Aorta (tissue), 5 donors: ENCODE measurements around the gene PDCD7. TPM values are rescaled to one million over a fixed set of nuclear protein-coding genes. Genes with fewer than 3 reads are reported as not detected.
A peak's percentile ranks its signal among the peaks of the same experiment; 100 is the strongest.

ENCODE experiments used
- ATAC-seq: fragments of 200-7000 bp; cut with Tn5 transposase; one replicate; pipeline ENCODE4 v1.9.1; 2022; ENCODE audit warnings: moderate library complexity; ENCODE audit not compliant: low FRiP score
- DNase-seq, 2 donors: peaks; one replicate each; pipeline ENCODE4 v3.0.0-alpha.2; 2020
- H3K27ac ChIP-seq, 2 donors: one replicate each; pipeline ENCODE4 v1.5.1; 2013; ENCODE audit warnings: low read length in 2 of 2, mild to moderate bottlenecking in 2 of 2, moderate library complexity in 2 of 2, control low read depth in 1 of 2, inconsistent platforms in 1 of 2, low read depth in 1 of 2
- H3K27me3 ChIP-seq, 2 donors: one replicate each; pipeline ENCODE4 v1.6.1; 2013; ENCODE audit warnings: control low read depth in 1 of 2, low read length in 1 of 2, mild to moderate bottlenecking in 1 of 2, moderate library complexity in 1 of 2; ENCODE audit not compliant: insufficient read depth in 2 of 2, control insufficient read depth in 1 of 2
- H3K36me3 ChIP-seq, 2 donors: one replicate each; pipeline ENCODE4 v1.6.1; 2013; ENCODE audit warnings: control low read depth in 1 of 2, low read length in 1 of 2, mild to moderate bottlenecking in 1 of 2; ENCODE audit not compliant: insufficient read depth in 2 of 2, control insufficient read depth in 1 of 2
- H3K4me1 ChIP-seq, 2 donors: one replicate each; pipeline ENCODE4 v1.6.1; 2013; ENCODE audit warnings: low read length in 2 of 2, control low read depth in 1 of 2, mild to moderate bottlenecking in 1 of 2, moderate library complexity in 1 of 2; ENCODE audit not compliant: insufficient read depth in 2 of 2, control insufficient read depth in 1 of 2
- H3K4me3 ChIP-seq, 2 donors: one replicate each; pipeline ENCODE4 v1.5.1; 2013; ENCODE audit warnings: low read length in 2 of 2, control low read depth in 1 of 2, mild to moderate bottlenecking in 1 of 2
- H3K9me3 ChIP-seq: one replicate; pipeline ENCODE4 v1.6.1; 2013; ENCODE audit warnings: mild to moderate bottlenecking, low read length; ENCODE audit not compliant: control insufficient read depth
- WGBS, 2 donors: extraction: QIAGEN DNeasy Blood & Tissue Kit; methylation state at CpG; one replicate each; pipeline ENCODE4 v1.1.7; 2013; 5-methylcytosine and 5-hydroxymethylcytosine counted together
- intact Hi-C, 2 donors: fragments of 100-400 bp; cut with DNase I; formaldehyde crosslinking; loops; one replicate each; pipeline versions ENCODE4 v1.14.2 to v1.15.0; 2022
- polyA plus RNA-seq, 2 donors: library from polyadenylated mRNA; stranded (reverse); fragments of 200-250 nt; gene quantifications; one replicate each; pipeline ENCODE4 v1.2.3, GENCODE V29; 2013
- total RNA-seq, 2 donors: library from RNA; stranded (reverse); fragmentation: NEBNext Ultra II Directional; extraction: Animal tissue kit (Norgen Biotek cat#: 25700); gene quantifications; one replicate each; pipeline ENCODE4 v1.2.1, GENCODE V29; 2021
- donor health status: healthy with polysubstance abuse.
- donor health status: Bipolar disorder and iron deficiency.
- donor health status: DM: no; HTN: no; CAD: no.
- donor health status: DM: no; HTN: no; CAD: no.
- donor health status: DM: yes; HTN: yes; CAD: no.

PDCD7 gene
- total and polyA plus RNA-seq, 4 donors = 11.1 to 34.0 (median 16.0) TPM

DNA sequence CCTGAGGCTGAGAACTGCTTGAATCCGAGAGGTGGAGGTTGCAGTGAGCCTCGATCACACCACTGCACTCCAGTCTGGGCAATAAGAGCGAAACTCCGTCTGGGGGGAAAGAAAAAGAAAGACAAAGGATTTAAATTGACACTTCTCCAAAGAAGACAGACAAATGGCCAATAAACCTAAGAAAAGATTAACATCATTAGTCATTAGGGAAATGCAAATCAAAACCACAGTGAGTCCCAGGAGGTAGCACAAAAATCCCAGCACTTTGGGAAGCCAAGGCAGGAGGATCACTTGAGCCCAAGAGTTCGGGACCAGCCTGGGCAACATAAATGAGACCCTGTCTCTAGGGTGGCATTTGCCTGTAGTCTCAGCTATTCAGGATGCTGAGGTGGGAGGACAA is 38.9 kb upstream of the PDCD7 start:
- no peak for DNase-seq
- no peaks in the 10 kb centered on the region for H3K9me3 ChIP-seq
- intact Hi-C loops = no loop called here
- no peaks in the 10 kb centered on the region for H3K27me3 ChIP-seq
- no peaks in the 10 kb centered on the region for H3K4me1 ChIP-seq
- peaks cover 0 to 2% of the 10 kb centered on the region in 2 donors for H3K36me3 ChIP-seq
- ATAC-seq = no peak
- H3K27ac ChIP-seq = no peak overlapping the region
- WGBS, 2 donors = 87 to 89% methylated on average over 5 of the region's 5 CpGs
- H3K4me3 ChIP-seq = no peak overlapping the region

DNA sequence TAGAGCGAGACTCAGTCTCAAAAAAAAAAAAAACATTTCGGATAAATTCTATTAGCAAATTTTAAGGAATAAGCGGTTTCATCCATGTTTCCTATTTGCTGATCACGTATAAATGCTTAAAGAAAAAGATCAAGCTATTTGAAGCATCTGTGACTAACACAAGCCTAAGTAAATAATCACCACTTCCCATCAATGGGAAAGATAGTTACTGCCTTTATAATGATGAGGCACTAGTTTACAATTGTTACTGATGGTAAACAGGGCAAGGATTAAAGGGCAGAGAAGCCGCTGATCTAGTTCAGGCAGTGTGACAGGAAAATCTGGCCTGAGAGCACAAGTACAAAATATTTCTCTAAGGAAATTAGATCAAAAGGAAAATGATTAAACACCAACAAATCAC is 37.8 kb upstream of the PDCD7 start:
- Histone ChIP-seq H3K9me3 (no peaks in the 10 kb centered on the region), H3K4me1 (no peaks in the 10 kb centered on the region), H3K4me3 (no peak overlapping the region), H3K27ac (no peak overlapping the region), H3K27me3 (no peaks in the 10 kb centered on the region), H3K36me3 (no peaks in the 10 kb centered on the region)
- intact Hi-C loops = no loop called here
- 93 to 94% methylated on average over 5 of the region's 5 CpGs for WGBS, 2 donors
- ATAC-seq (no peak), DNase-seq (no peak)

DNA sequence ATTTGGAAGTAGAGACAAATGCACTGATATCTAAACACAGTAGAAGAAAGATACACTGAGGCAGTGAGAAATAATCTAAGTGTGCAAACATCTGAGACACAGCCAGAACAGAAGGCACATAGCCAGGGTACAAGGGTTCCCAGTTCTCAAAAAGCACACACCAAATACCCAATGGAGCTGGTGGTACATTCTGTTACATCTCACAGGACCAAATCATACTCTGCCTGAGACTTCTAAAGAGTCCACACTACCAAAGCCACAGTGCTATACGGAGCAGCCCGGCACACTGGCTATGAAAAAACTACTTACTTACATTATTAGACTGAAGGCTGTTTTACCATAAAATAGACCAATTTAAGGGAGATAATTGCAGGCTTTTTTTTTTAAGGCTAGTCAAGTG is 32.3 kb upstream of the PDCD7 start:
- H3K4me3 ChIP-seq = no peak overlapping the region
- 91 to 94% methylated on average over 2 of the region's 2 CpGs for WGBS, 2 donors
- intact Hi-C loops = no loop called here
- no peaks in the 10 kb centered on the region for H3K4me1 ChIP-seq
- DNase-seq (no peak), ATAC-seq (peak; percentile 19)
- H3K27ac ChIP-seq = no peak overlapping the region
- H3K9me3 ChIP-seq = no peaks in the 10 kb centered on the region
- H3K27me3 ChIP-seq = no peaks in the 10 kb centered on the region
- H3K36me3 ChIP-seq = peaks cover 0 to 4% of the 10 kb centered on the region in 2 donors

DNA sequence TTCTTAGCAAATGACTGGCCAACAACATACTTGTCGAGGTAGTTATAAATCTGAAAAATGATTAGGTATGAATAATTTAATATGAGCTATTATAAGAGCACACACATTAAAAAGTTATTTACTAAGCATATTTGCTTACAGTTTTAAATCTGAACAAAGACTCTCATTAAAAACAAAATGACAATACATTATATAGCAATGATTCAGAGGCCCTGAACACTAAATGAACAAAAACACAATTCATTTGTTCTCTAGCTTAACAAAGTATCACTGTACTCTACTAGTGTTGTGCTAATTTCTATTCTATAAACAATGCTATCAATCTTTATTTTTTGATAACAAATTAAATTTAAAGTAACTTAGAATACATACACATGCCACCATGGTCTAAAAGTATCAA is 30.5 kb upstream of the PDCD7 start:
- Histone ChIP-seq H3K27me3 (no peaks in the 10 kb centered on the region), H3K4me1 (no peaks in the 10 kb centered on the region), H3K27ac (no peak overlapping the region), H3K9me3 (no peaks in the 10 kb centered on the region), H3K36me3 (peaks cover 0 to 4% of the 10 kb centered on the region in 2 donors), H3K4me3 (no peak overlapping the region)
- no peak for DNase-seq
- WGBS, 2 donors = 76 to 82% methylated on average over 1 of the region's 1 CpG
- intact Hi-C loops = no loop called here
- ATAC-seq = no peak

DNA sequence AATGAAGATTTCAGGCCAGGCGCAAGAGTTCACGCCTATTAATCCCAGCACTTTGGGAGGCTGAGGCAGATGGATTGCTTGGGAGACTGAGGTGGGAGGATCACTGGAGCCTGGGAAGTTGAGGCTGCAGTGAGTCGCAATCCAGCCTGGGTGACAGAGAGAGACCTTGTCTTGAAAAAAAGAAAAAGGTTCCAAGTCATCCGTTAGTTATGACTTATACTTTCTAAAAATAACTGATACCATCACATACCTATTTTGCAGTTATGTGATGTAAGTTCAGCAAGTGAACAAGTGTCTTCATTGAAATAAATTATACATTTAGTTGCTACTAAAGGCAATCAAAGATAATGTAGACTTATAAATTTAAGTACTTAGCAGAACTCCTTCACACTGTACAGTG is 29.4 kb upstream of the PDCD7 start:
- 71 to 73% methylated on average over 4 of the region's 4 CpGs for WGBS, 2 donors
- no peaks in the 10 kb centered on the region for H3K27me3 ChIP-seq
- H3K36me3 ChIP-seq = peaks cover 0 to 5% of the 10 kb centered on the region in 2 donors
- no peaks in the 10 kb centered on the region for H3K9me3 ChIP-seq
- intact Hi-C loops = no loop called here
- ATAC-seq (no peak), DNase-seq (no peak)
- H3K27ac ChIP-seq = no peak overlapping the region
- no peak overlapping the region for H3K4me3 ChIP-seq
- no peaks in the 10 kb centered on the region for H3K4me1 ChIP-seq

DNA sequence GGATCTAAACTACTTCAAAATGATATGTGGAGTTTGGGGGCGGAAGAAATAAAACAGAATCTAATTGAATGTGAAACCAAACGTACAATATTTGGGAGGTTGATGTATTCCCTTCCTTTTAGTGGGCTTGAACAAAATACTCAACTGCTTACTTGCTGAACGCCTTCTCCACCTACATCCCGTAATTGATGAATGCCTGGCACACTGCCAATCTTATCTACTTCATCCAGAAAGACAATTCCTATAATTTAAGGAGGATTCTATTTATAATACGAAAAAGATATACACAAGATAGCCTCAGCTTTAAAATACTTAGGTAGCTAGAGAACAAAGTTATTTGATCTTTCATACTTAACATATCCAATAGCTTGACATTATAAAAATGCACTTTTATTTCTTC is 23.1 kb upstream of the PDCD7 start:
- WGBS, 2 donors = 58 to 64% methylated on average over 5 of the region's 5 CpGs
- H3K36me3 ChIP-seq = peaks cover 7 to 9% of the 10 kb centered on the region in 2 donors

DNA sequence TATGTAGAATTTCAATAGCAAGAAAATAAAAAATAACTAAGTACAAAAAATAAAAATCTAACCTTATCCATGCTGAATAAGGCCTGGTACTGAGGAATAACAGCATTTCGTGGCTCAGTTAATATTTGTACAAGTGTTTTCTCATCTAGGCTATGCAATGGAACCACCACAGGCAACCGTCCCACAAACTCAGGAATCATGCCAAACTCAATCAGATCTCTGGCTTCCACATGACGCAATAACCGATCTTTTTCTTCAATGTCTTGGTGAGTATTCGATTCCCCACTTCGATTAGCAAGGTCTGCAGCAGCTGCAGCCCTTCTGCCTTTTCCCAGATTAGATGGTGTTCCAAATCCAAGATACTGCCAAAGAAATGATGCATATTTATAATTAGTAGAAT is 21.1 kb upstream of the PDCD7 start:
- Histone ChIP-seq H3K36me3 (peaks cover 7 to 11% of the 10 kb centered on the region in 2 donors), H3K4me3 (no peak overlapping the region), H3K27ac (no peak overlapping the region), H3K27me3 (no peaks in the 10 kb centered on the region), H3K4me1 (no peaks in the 10 kb centered on the region), H3K9me3 (no peaks in the 10 kb centered on the region)
- ATAC-seq (no peak), DNase-seq (no peak)
- WGBS, 2 donors = 83 to 86% methylated on average over 6 of the region's 6 CpGs
- intact Hi-C loops = no loop called here

More for the DNA sequence above, 23.1 kb upstream of the PDCD7 start:
- Histone ChIP-seq H3K27me3 (no peaks in the 10 kb centered on the region), H3K9me3 (no peaks in the 10 kb centered on the region), H3K4me3 (no peak overlapping the region), H3K4me1 (no peaks in the 10 kb centered on the region), H3K27ac (no peak overlapping the region)
- intact Hi-C loops = no loop called here
- DNase-seq (no peak), ATAC-seq (no peak)

DNA sequence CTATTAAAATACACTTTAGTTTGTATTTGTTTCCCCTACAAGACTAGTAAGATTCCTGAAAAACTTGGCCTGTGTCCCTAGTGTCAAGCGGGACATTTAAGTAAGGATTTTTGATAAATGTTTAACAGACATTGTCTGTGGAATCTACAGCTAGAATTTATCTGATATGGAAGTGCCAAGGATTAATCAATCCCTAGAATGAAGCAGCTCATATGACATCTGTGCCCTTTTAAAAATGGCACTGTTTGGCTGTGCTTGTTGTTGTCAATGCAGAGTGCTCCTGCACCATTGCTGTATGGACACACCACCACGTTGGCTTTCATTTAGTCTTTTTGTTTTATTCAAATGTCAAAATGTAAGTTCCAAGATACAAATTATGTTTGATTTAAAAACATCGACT is 14.3 kb upstream of the PDCD7 start:
- WGBS, 2 donors = 55 to 59% methylated on average over 3 of the region's 3 CpGs
- Histone ChIP-seq H3K9me3 (no peaks in the 10 kb centered on the region), H3K4me1 (no peaks in the 10 kb centered on the region), H3K27me3 (no peaks in the 10 kb centered on the region), H3K27ac (no peak overlapping the region), H3K4me3 (no peak overlapping the region), H3K36me3 (peaks cover 3 to 4% of the 10 kb centered on the region in 2 donors)
- ATAC-seq (no peak), DNase-seq (no peak)
- intact Hi-C loops = no loop called here

DNA sequence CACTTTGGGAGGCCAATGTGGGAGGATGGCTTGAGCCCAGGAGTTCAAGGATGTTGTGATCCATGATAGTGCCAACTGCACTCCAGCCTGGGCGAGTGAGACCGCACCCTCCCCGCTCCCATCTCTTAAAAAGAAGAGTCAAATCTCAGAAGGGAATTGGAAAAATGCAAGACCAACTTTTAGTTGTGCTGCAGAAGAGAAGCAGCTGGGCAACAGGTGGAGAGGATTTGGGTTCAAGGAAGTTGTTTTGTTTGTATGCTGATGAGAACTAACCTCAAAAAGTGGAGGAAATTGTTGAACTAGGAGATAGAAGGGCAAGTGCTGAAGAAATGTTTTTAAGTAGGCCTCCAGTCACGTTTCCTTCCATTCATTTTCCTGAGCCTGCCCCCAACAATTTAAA is 12.8 kb upstream of the PDCD7 start:
- WGBS, 2 donors = 85 to 88% methylated on average over 4 of the region's 4 CpGs
- no peaks in the 10 kb centered on the region for H3K27me3 ChIP-seq
- no peaks in the 10 kb centered on the region for H3K4me1 ChIP-seq
- DNase-seq (no peak), ATAC-seq (no peak)
- no peak overlapping the region for H3K27ac ChIP-seq
- peaks cover 2 to 4% of the 10 kb centered on the region in 2 donors for H3K36me3 ChIP-seq
- intact Hi-C loops = no loop called here
- no peak overlapping the region for H3K4me3 ChIP-seq
- H3K9me3 ChIP-seq = no peaks in the 10 kb centered on the region
